Measurements from ENCODE around the gene ISX. TPM values are rescaled to one million over a fixed set of nuclear protein-coding genes. Genes with fewer than 3 reads are reported as not detected.

Gene ISX
- polyA plus RNA-seq, 5 donors = 0.28 to 0.51 (median 0.44) TPM

DNA sequence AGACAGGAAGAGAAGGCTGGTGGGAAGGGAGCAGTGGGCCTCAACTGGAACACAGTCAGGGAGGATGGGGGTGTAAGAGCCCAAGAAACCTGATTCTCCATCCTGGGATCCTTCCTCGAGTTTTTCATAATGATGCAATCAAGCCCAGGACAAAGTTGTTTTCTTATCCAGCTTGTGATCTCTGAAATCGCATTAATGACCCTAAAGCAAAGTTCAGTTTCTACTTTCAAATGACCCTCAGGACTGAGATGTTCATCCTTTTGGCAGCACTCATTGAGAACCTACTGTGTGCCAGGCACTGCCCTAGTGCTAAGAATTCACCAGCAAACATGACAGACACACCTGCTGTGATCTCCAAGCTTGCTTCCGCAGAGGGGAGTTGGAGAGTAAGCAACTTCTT is 45.3 kb downstream of the ISX start:
- no peak for DNase-seq

DNA sequence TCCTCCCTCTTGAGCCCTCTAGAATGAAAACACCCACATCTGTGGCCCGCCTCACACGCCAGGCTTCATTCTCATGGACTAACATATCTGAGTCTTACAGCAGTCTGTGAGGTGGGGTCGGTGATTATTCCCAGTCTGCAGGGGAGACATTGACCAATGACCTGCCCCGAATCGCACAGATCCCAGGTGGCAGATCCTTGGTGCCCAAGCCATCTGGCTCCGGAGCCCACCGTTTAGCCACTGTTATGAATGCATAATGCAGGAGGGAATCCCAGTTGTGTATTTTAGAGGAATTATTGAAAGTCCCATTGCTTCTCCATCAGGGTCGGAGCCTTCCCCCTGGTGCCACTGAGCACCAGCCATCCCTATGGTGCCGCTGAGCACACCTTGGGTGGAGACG is 47.4 kb downstream of the ISX start:
- no peak for DNase-seq

DNA sequence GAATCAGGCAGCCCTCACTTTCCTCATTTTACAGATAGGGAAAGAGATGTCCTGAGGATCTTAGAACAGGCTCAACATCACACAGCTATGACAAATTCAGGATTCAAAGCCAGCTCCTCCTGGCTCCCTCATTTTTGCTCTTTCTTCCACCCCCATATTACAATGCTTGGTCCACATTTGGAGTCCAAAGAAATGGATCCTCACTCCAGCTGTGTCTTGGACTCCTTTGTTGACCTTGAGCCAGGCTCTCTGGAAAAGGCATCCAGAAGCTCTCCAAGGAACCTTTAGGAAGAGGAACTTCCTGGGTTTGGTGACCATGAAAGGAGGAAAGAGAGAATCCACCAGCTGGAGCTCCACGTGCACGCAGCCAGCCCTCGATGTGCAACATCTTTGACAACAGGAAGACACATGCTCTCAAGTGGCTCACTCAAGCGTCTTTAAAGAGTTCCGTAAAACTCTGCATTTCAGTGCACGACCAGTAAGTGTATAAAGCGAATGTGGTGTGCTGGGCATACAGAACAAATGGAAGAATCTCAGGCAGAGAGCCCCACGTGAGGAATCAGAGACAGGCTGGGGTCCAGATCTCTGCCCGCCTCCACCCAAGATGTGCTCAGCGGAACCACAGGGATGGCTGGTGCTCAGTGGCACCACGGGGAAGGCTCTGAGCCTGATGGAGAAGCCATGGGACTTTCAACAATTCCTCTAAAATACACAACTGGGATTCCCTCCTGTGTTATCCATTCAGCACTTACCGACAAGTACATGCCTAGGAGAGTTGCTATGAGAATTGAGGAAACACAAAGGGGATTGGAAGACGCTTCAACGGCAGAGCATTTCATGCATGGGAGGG is 48.4 kb downstream of the ISX start:
- no peak for DNase-seq

DNA sequence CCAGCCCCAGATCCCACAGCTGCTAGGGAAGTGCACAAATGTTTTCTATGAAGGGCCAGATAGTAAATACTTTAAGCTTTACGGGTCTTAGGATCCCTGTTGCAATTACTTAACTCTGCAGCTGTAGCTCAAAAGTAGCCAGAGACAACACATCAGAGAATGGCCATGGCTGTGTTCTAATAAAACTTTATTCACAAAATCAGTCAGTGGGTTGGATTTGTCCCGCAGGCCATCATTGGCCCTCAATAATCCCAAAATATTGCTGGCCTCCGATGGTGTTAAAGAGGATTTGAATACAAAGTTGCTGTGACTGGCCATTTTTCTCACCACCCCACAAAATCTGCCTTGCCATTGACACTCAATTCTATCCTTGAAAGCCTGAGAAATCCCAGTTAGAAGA is 49.6 kb downstream of the ISX start:
- no peak for DNase-seq

DNA sequence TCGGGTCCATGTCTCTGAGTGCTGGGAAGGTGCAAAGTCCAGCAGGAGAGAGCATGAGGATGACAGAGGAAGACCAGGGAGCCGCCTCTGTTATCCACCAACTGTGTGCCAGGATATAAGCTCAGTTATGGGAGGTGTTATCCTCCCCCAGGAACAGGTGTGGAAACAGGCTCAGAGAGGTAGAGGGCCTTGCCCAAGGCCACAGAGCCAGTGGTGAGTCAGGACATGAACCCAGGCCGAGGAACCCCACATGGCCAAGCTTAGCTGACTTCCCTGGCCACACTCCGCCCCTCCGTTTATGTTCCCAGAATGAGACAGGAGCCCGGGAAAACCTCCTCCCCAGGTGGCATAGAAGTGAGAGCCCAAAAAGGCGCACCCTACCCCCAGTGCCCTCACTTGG is 50.3 kb downstream of the ISX start:
- DNase-seq = no peak

DNA sequence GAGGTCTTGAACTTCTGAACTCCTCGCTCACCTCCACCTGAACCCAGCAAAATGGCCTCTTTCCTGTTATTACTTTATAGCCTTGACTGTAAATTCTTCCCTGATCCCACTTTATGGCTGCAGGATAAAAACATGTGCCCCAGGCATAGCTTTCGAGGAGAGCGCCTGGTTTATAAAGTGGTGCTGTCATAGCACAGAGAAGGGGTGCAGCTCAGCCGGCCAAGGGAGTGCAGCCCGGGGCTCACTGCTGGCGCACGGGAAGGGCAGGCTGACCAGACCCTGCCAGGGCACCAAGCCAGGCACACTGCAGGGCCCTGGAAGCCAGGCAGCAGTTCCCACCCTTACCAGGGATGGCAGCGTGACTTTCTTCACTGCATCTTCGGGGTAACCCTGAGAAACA is 50.9 kb downstream of the ISX start:
- DNase-seq = no peak

DNA sequence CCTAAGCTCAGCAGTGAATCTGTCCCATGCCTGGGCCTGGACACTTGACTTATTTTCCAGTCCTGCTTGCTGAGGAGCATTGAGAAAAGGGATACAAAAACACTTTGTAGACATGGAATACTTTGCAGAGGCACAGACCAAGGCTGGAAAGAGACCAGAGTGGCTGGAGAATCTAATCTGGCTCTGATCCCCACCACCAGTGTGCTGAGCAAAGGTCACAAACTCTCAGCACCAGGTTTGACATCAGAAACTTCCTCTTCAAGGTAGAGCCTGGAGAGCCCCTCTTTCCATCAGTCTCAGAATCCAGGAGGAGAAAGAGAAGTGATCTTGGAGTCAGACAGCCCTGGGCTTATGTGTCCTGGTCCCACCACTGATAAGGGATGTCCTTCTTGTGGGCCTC is 53.5 kb downstream of the ISX start:
- no peak for DNase-seq

DNA sequence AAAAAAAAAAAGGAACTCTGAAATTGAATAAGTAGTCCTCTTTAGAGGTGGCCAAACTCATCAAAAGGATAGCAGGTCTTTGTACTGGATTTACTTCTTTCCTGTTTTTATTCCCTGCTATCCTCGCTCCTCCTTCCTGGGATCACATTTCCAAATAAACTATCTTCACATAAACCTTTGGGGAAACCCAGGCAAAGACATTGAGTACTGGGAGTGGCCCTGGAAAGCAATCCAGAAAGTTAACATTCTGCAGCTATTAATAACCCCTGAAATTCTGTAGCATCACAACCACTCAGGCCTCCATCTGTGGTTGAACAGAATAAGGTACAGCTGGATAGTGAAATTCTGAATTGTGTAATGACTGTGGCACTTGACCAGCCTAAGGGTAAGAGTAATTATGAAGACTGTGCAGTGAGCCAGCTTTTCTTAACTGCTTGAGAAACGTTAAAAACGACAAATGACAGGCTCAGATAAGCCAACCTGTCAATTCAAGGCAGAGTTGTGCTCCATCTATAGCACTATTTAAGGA is 58.8 kb downstream of the ISX start:
- DNase-seq = no peak

DNA sequence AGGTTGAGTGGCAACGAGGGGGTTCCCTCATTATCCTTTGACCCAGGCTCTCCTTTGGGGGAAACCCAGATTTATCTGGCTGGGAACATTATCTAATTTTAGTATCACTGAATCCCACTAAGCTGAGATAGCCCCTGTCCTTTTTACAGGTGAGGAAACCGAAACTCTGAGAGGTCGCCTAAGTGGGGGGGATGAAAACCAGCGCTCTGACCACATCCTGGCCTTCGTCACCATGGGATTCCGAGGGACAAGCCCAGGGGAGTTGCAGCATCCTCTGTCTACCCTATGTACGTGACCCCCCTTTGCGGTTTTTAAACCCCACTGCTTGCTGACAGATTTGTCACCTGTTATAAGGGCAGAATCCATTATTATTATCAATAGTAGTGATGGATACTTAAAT is 61.0 kb downstream of the ISX start:
- no peak for DNase-seq

DNA sequence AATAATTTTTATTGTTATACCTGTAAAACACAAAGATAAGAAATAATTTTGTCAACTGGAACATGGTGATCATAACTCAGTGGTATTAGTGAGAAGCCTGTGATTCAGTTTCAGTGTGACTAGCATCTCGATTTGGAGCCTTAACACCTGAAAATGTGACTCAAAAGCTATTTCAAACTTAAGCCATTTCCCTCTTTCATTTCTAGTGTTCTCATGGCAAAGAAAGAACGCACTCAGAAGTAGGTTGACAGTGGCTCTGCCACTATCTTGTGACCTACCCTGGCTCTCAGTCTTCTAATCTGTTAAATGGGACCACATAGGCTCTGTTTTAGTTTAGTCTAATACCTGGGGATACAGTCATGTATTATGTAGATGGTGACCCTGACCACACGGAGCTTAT is 62.7 kb downstream of the ISX start:
- DNase-seq = no peak

DNA sequence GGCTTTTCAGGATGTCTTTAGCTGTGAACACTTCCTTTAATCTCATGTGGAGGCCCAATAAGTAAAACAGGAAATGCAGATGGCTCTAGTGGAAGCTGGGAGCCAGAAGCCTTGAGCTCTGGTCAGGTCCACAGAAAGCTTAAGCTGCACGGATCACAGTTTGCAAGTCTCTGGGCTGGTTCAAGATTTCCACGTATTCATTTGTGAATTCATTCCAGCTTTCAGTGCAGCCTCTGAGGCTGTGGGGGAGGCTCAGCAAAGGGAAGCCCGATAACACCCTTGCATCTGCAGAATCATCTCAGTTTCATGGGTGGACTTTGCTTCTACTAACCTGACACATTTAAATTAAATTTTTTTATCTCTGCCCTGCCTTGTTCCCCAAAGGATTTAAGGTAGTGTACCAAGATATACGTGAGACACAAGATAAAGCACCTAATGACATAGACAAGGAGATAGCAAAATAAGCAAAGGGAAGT is 65.6 kb downstream of the ISX start:
- no peak for DNase-seq

DNA sequence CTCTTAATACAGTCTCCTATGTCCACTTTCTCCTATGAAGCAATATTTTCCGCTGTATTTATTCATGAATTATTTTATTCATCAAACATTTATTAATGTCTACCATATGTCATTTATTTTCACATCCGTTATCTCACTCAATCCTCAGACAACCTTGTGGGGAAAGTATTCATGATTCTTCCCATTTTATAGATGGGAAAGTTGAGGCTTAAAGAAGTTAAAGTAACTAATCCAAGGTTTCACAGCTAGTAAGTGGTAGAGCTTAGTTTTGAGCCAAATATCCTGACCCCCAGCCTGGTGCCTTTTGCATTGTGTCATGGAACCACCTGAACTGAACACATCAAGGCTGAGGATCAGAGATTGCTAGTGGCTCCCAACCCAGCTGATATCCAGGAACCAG is 66.6 kb downstream of the ISX start:
- DNase-seq = no peak

DNA sequence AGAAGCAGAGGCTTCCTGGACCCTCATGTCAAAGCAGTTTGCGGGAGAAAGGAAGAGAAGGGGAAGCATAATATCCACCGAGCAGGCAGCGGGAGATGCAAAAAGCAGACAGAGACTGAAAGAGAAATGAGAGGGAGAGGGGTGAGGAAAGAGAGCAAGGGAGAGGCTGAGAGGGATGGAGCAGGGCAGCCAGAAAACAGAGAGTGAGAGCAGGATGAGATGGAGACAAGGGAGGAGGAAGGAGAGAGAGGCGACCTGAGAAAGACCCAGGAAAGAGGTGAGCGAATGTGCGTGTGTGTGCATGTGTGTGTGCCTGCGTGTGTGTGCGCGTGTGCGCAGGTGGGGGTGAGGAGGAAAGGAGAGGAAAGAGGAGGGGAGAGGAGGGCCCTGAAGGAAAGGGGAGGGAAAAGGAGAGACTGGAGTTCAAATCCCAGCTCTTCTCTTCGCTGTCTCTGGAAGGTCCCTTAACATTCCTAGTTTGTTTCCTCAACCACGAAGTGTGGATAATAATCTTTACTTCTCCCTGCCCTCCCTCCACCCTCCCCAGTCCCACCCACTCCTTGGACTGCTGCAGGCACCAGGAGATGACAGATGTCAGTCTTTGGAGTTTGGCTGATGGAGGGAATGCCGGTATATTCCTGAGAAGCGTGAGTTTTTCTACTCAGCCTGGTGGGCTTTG is 67.9 kb downstream of the ISX start:
- DNase-seq = no peak

DNA sequence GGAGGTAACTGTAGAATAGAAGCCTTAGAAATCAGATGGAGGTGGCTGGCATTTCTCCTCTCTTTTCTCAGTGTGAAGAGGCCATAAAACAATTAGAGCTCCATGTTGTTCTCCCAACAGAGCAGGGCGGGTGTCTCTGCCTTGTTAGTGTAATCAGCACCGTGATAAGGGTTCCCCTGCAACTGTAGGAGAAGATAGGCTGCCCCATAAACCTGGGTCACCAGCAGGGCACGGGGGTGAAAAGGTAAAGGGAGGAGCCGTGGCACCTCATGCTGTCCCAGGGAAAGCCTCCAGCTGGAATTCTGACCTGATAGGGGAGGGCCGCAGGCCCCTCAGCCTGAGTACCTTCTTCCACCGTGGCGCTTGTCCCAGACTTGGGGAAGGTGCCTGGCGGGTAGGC is 68.7 kb downstream of the ISX start:
- no peak for DNase-seq

DNA sequence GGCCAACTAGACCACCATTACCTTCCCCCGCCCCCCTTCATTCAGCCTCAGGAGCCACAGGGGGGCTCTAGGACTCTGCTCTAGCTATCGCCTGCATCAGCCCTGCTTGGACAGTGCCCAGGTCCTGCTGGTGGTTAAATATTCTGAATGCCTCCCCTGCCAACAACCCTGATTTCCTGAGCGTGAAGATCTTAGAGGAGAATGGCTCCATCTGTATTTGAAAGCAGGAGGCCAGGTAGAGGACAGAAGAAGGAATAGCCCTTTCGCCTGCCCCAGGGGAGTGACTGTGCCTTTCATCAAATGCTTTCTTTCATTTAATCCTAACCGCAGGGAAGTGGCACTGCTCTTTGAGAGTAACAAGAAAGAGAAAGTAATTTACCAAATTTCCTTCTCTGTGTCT is 69.2 kb downstream of the ISX start:
- no peak for DNase-seq

Other genes starting within 250 kb of the ISX start
- 10 to 100 TPM; 25.5 to 35.1 (median 30.9) TPM for gene HMGXB4, start 191.3 kb downstream of the ISX start, polyA plus RNA-seq (ENCODE audit: insufficient read depth in 1 of 5, insufficient read length in 5 of 5, low replicate concordance in 1 of 5)
- 10 to 100 TPM; 25.4 to 35.5 (median 29.0) TPM for gene TOM1, start 233.7 kb downstream of the ISX start, polyA plus RNA-seq (ENCODE audit: insufficient read depth in 1 of 5, insufficient read length in 5 of 5, low replicate concordance in 1 of 5)